Measurements from ENCODE around the gene AIDA.

- TF ChIP-seq POLR2A (IDR thresholded peaks at IDR 0.05; ENCODE audit: low read length) (no peak), HMGXB4 (CRISPR knock-in tag; IDR thresholded peaks at IDR 0.05; ENCODE audit: borderline replicate concordance) (no peak), MYC (IDR thresholded peaks at IDR 0.05; ENCODE audit: borderline replicate concordance, low read length) (no peak), CHD4 (IDR thresholded peaks at IDR 0.05; ENCODE audit: borderline replicate concordance) (no peak), CEBPB (IDR thresholded peaks at IDR 0.05) (no peak), EP300 (IDR thresholded peaks at IDR 0.05) (no peak), BHLHE40 (IDR thresholded peaks at IDR 0.05; ENCODE audit: low read depth, low read length) (no peak), FOSL2 (IDR thresholded peaks at IDR 0.05) (no peak), FOSL2 (CRISPR knock-in tag; IDR thresholded peaks at IDR 0.05) (no peak)
- TF ChIP-seq, protein P1, sequence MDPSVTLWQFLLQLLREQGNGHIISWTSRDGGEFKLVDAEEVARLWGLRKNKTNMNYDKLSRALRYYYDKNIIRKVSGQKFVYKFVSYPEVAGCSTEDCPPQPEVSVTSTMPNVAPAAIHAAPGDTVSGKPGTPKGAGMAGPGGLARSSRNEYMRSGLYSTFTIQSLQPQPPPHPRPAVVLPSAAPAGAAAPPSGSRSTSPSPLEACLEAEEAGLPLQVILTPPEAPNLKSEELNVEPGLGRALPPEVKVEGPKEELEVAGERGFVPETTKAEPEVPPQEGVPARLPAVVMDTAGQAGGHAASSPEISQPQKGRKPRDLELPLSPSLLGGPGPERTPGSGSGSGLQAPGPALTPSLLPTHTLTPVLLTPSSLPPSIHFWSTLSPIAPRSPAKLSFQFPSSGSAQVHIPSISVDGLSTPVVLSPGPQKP (IDR thresholded peaks at IDR 0.05; ENCODE audit: low read depth, low read length): no peak
- TF ChIP-seq, protein P2, sequence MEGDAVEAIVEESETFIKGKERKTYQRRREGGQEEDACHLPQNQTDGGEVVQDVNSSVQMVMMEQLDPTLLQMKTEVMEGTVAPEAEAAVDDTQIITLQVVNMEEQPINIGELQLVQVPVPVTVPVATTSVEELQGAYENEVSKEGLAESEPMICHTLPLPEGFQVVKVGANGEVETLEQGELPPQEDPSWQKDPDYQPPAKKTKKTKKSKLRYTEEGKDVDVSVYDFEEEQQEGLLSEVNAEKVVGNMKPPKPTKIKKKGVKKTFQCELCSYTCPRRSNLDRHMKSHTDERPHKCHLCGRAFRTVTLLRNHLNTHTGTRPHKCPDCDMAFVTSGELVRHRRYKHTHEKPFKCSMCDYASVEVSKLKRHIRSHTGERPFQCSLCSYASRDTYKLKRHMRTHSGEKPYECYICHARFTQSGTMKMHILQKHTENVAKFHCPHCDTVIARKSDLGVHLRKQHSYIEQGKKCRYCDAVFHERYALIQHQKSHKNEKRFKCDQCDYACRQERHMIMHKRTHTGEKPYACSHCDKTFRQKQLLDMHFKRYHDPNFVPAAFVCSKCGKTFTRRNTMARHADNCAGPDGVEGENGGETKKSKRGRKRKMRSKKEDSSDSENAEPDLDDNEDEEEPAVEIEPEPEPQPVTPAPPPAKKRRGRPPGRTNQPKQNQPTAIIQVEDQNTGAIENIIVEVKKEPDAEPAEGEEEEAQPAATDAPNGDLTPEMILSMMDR (IDR thresholded peaks at IDR 0.05): no peak
These were observed 45.5 kb upstream of the AIDA start for GRCh38 chr1:222757646-222758268.

All from A549 (cell line).